GM12878 (cell line): ENCODE results near the gene IRF7. TPM values are rescaled to one million over a fixed set of nuclear protein-coding genes. Genes with fewer than 3 reads are reported as not detected.
A peak's percentile ranks its signal among the peaks of the same experiment; 100 is the strongest.

Experiments
- ATAC-seq: fragments of 200-7000 bp; cut with Tn5 transposase; 3 replicates; pipeline ENCODE4 v1.9.1; 2020; ENCODE audit warnings: mild to moderate bottlenecking, moderate library complexity
- BruUV-seq: library from RNA; stranded (reverse); fragments of 400-500 nt; replicated peaks from 2 replicates; lab custom pipeline; 2021; lab: Mats Ljungman, UMichigan
- CTCF ChIA-PET: fragments of 300-600 bp; sonication (Branson Sonifier 250); formaldehyde crosslinking; extraction: SDS; loops from one replicate; lab custom pipeline; 2021; ENCODE audit warnings: inconsistent platforms; lab: Yijun Ruan, JAX
- POLR2A ChIA-PET: fragments of 350-600 bp; formaldehyde crosslinking; extraction: SDS; loops from one replicate; lab custom pipeline; 2021; ENCODE audit warnings: inconsistent platforms; lab: Charles Lee
- RAD21 ChIA-PET: fragments of 300-600 bp; sonication (Branson Sonifier 250); formaldehyde crosslinking; loops from one replicate; lab custom pipeline; 2023; ENCODE audit warnings: antibody characterized with exemption; ENCODE audit not compliant: unreplicated experiment; lab: Charles Lee
- SMC1A ChIA-PET: fragments of 300-600 bp; sonication (Branson Sonifier 250); formaldehyde crosslinking; loops from one replicate; lab custom pipeline; 2023; ENCODE audit not compliant: unreplicated experiment, uncharacterized antibody; lab: Charles Lee
- DNase-seq: peaks from one replicate; pipeline ENCODE4 v3.0.0-alpha.2; 2011; ENCODE audit warnings: low read depth, low spot score
- FAIRE-seq: peaks from 3 replicates; lab custom pipeline; 2011; peaks lifted over from hg19 to GRCh38; lab: Jason Lieb, UNC
- H2AFZ ChIP-seq: 2 replicates; pipeline ENCODE4 v1.6.0; 2011; ENCODE audit warnings: low read depth, low read length, control low read depth; ENCODE audit not compliant: control insufficient read depth
- H3K27ac ChIP-seq: 2 replicates; pipeline ENCODE4 v1.5.1; 2011; ENCODE audit warnings: control low read depth; ENCODE audit not compliant: control insufficient read depth, insufficient read depth
- H3K27me3 ChIP-seq, 2 experiments: replicated peaks in 1 of 2; 2 replicates each; pipeline versions ENCODE4 v1.6.0 to v1.6.1; 2011; ENCODE audit warnings: low read length in 1 of 2; ENCODE audit not compliant: control insufficient read depth in 2 of 2, insufficient read depth in 2 of 2
- H3K36me3 ChIP-seq, 2 experiments: 2 replicates each; pipeline ENCODE4 v1.5.1; 2011; ENCODE audit warnings: low read length in 1 of 2; ENCODE audit not compliant: control insufficient read depth in 2 of 2, insufficient read depth in 2 of 2
- H3K4me1 ChIP-seq: 2 replicates; pipeline ENCODE4 v1.6.1; 2011; ENCODE audit warnings: mild to moderate bottlenecking, low read length, moderate library complexity, mixed read lengths; ENCODE audit not compliant: control insufficient read depth, insufficient read depth
- H3K4me2 ChIP-seq: 2 replicates; pipeline ENCODE4 v1.6.0; 2011; ENCODE audit warnings: control low read depth; ENCODE audit not compliant: control insufficient read depth, insufficient read depth
- H3K4me3 ChIP-seq: fragments of 200-600 bp; sonication (generic); 2 replicates; pipeline ENCODE4 v1.5.1; 2016
- H3K79me2 ChIP-seq: 2 replicates; pipeline ENCODE4 v1.6.0; 2011; ENCODE audit warnings: low read length; ENCODE audit not compliant: control insufficient read depth, insufficient read depth
- H3K9ac ChIP-seq: 2 replicates; pipeline ENCODE4 v1.8.0; 2011; ENCODE audit warnings: low read length, control low read depth, mixed read lengths; ENCODE audit not compliant: control insufficient read depth, insufficient read depth
- H3K9me3 ChIP-seq: replicated peaks from 3 replicates; pipeline ENCODE4 v1.5.1; 2011; ENCODE audit warnings: mild to moderate bottlenecking, low read length; ENCODE audit not compliant: control insufficient read depth, insufficient read depth
- H4K20me1 ChIP-seq: 2 replicates; pipeline ENCODE4 v1.6.0; 2011; ENCODE audit not compliant: control insufficient read depth, insufficient read depth
- MYC ChIP-seq: IDR thresholded peaks from 2 replicates; pipeline ENCODE4 v1.6.1; 2011; ENCODE audit warnings: mild to moderate bottlenecking, low read length, moderate library complexity, inconsistent platforms; ENCODE audit not compliant: insufficient read depth, insufficient replicate concordance, insufficient read length, severe bottlenecking
- NR2C1 ChIP-seq: fragments of 450-650 bp; IDR thresholded peaks from 2 replicates; pipeline ENCODE4 v1.6.1; 2017; ENCODE audit warnings: antibody characterized with exemption, mild to moderate bottlenecking, moderate library complexity
- NRF1 ChIP-seq: conservative IDR thresholded peaks from 2 replicates; pipeline ENCODE4 v1.6.1; 2011; ENCODE audit warnings: mild to moderate bottlenecking, low read depth, low read length, improper control_type of control experiment
- POLR2A ChIP-seq: IDR thresholded peaks from 2 replicates; pipeline ENCODE4 v1.6.1; 2011; ENCODE audit warnings: low read depth, mild to moderate bottlenecking, low read length
- WGBS: methylation state at CpG from one replicate; pipeline ENCODE4 v1.1.6; 2016; ENCODE audit warnings: low lambda C conversion rate; ENCODE audit not compliant: insufficient replicate concordance, insufficient coverage; ENCODE audit errors: missing lambda C conversion rate; 5-methylcytosine and 5-hydroxymethylcytosine counted together
- in situ Hi-C: fragments of 300-500 bp; cut with MboI; formaldehyde crosslinking; loops from 9 replicates; pipeline ENCODE4 v1.14.3; 2018; ENCODE audit warnings: mixed read lengths
- intact Hi-C: fragments of 100-400 bp; cut with micrococcal nuclease; formaldehyde crosslinking; loops from one replicate; pipeline ENCODE4 v1.14.2; 2022; ENCODE audit not compliant: unreplicated experiment
- polyA plus RNA-seq, 11 experiments: library from polyadenylated mRNA; depleted of rRNA in 4 of 11; unstranded in 6 of 11; stranded (reverse) in 5 of 11; fragments of >200 nt; fragmentation: Nextera tagmentation in 4 of 11; fragmentation: Illumina TruSeq in 1 of 11; extraction: Ambion mirVana in 4 of 11; extraction: Trizol in 1 of 11; gene quantifications; 1 replicate in 1 of 11; 2 replicates in 10 of 11; pipeline versions ENCODE4 v1.2.1 to v1.2.3, GENCODE V29; 2011 to 2016; ENCODE audit warnings: inconsistent platforms in 2 of 11, missing spikeins in 2 of 11, low read depth in 1 of 11
- total RNA-seq, 4 experiments: library from RNA; depleted of rRNA in 3 of 4; stranded (reverse); fragments of >200 nt in 3 of 4; fragmentation: Illumina TruSeq in 1 of 4; extraction: Trizol in 1 of 4; gene quantifications; 2 replicates each; pipeline versions ENCODE4 v1.2.1 to v1.2.3, GENCODE V29; 2013 to 2021

IRF7 gene
- total and polyA plus RNA-seq, 10 of the 15 experiments (the other 5 are each of a cell fraction or from before 2014, with no cell fraction given) = 4.4 to 141 (median 67.6) TPM

- RAD21 ChIA-PET = no interaction called here
- Histone ChIP-seq H3K9me3 (no peaks in the 10 kb centered on the region), H3K4me1 (no peaks in the 10 kb centered on the region), H3K36me3 (peaks cover 26 to 48% of the 10 kb centered on the region in 2 experiments), H2AFZ (no peak overlapping the region), H3K79me2 (no peaks in the 10 kb centered on the region), H3K4me2 (no peak overlapping the region), H3K4me3 (no peak overlapping the region), H3K27me3 (no peaks in the 10 kb centered on the region), H3K27ac (no peak overlapping the region), H3K9ac (no peak overlapping the region), H4K20me1 (no peaks in the 10 kb centered on the region)
- no peak for DNase-seq
- no peak for FAIRE-seq
- WGBS = 86% methylated on average over 10 of the region's 10 CpGs
- SMC1A ChIA-PET = no interaction called here
- CTCF ChIA-PET = no interaction called here
- in situ Hi-C loops (no loop called here), intact Hi-C loops (no loop called here)
- ATAC-seq = no peak
- TF ChIP-seq MYC (no peak), NR2C1 (no peak)
- no TSS peak for BruUV-seq
- POLR2A ChIA-PET = no interaction called here
Measured at GRCh38 chr11:592918-593317, 22.8 kb downstream of the IRF7 start.

- BruUV-seq = no TSS peak
- no peaks in the 10 kb centered on the region for H4K20me1 ChIP-seq
- no peaks in the 10 kb centered on the region for H3K9me3 ChIP-seq
- no peak overlapping the region for H3K4me3 ChIP-seq
- TF ChIP-seq NRF1 (no peak), POLR2A (peak; percentile 41; the same call in 1 of the 2 replicates)
- no peak for ATAC-seq
- SMC1A ChIA-PET = no interaction called here
- in situ Hi-C loops (no loop called here), intact Hi-C loops (no loop called here)
- no peak overlapping the region for H3K4me2 ChIP-seq
- H3K79me2 ChIP-seq = no peaks in the 10 kb centered on the region
- RAD21 ChIA-PET = no interaction called here
- H3K9ac ChIP-seq = no peak overlapping the region
- no peaks in the 10 kb centered on the region for H3K4me1 ChIP-seq
- no peaks in the 10 kb centered on the region for H3K27me3 ChIP-seq
- POLR2A ChIA-PET = no interaction called here
- CTCF ChIA-PET = no interaction called here
- no peak overlapping the region for H2AFZ ChIP-seq
- peaks cover 30 to 46% of the 10 kb centered on the region in 2 experiments for H3K36me3 ChIP-seq
- DNase-seq = no peak
- WGBS = over 99% methylated on average over 22 of the region's 22 CpGs
- no peak overlapping the region for H3K27ac ChIP-seq
- FAIRE-seq = no peak
Measured at GRCh38 chr11:592501-592900, 23.2 kb downstream of the IRF7 start.
